HG03135 (cell line): ENCODE measurements around the gene RGS14.
"Not testable (repeated sequence)": the region's sequence is repeated elsewhere in the genome, so short reads cannot be mapped to it uniquely, and the experiment has no call there.

ENCODE experiments used
- ATAC-seq: cut with Tn5 transposase; IDR thresholded peaks from one replicate; pipeline ENCODE4 v1.9.1; 2021; ENCODE audit warnings: mild to moderate bottlenecking, moderate library complexity; ENCODE audit not compliant: unreplicated experiment

Gene RGS14

DNA sequence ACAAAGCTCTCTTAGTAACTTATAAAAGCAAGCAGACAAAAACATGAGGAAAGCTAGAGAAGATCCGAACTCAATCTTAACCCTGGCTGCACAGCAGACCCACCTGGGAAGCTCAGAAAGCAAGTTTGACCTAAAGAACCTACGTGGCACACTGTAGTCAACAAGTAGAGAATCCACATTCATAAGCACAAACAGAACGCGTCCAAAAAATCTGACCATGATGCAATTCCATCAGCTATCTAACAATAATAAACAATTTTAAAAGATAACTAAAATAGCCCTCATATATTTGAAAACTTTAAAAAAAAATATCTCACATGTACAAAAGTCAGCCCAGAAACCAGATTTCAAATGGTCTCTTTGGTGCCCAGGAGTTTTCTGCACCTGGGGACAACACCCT, 10.9 kb upstream of the RGS14 start:
- ATAC-seq = no peak

GRCh38 chr5:177347699-177348098, 10.0 kb upstream of the RGS14 start:
- no peak for ATAC-seq

DNA sequence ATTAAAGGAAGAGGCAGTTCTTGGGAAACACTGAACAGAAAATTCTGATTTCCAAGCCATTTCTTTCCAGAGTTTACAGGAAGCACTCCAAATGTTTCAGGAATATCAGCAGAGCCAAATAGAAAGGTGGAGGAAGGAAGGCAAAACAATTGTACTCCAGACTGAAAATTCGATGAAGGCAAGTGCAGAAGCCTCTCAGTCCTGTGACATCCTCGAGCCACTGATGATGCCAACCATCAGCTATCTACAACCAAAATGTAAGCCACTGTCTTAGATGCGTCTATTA, 8.4 kb upstream of the RGS14 start:
- no peak for ATAC-seq

DNA sequence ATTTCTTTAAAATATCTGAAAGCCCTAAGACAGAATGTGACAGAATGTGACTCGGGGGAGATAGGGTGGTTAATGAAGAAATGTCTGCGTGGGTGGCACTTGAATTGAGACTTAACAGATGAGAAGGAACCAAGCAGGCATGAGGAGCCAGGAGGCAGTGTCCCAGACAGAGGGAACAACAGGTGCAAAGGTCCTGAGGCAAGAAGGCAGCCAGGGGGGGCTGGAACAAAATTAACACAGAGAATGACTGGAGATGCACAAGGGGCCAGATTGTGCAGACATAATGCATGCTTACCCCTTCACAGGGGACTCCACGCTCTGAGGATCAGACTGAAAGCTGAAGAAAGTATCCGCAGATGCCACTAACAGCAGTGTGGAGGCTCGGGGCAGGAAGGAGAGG, 8.0 kb upstream of the RGS14 start:
- ATAC-seq = no peak

DNA sequence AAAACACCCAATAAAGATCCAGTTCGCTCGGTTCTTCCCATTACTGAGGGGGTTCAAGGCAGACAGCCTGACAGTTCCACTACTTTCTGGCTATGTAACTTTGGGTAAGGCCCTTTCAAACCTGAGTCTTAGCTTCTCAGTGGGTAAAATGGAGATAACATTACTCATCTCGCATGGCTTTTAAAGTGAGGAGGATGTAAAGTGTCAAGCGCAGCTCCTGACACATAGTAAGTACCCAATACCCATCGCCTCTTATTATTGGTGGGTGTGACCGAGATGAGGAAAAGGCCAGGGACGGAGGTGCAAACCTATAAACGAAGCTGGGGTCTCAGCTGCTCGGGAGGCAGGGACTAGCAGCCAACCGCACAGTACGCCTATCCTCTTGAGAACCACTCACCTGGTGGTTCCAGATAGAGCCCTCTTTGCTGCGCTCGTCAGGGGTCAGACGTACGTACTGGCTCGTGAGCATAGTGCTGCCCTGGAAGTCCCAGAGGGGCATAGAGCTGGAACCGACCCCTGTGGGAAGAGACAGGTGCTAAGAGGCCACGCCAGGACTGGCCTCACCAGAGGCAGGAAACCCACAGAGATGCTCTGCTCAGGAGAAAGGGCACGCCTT, 6.8 kb upstream of the RGS14 start:
- no peak for ATAC-seq

DNA sequence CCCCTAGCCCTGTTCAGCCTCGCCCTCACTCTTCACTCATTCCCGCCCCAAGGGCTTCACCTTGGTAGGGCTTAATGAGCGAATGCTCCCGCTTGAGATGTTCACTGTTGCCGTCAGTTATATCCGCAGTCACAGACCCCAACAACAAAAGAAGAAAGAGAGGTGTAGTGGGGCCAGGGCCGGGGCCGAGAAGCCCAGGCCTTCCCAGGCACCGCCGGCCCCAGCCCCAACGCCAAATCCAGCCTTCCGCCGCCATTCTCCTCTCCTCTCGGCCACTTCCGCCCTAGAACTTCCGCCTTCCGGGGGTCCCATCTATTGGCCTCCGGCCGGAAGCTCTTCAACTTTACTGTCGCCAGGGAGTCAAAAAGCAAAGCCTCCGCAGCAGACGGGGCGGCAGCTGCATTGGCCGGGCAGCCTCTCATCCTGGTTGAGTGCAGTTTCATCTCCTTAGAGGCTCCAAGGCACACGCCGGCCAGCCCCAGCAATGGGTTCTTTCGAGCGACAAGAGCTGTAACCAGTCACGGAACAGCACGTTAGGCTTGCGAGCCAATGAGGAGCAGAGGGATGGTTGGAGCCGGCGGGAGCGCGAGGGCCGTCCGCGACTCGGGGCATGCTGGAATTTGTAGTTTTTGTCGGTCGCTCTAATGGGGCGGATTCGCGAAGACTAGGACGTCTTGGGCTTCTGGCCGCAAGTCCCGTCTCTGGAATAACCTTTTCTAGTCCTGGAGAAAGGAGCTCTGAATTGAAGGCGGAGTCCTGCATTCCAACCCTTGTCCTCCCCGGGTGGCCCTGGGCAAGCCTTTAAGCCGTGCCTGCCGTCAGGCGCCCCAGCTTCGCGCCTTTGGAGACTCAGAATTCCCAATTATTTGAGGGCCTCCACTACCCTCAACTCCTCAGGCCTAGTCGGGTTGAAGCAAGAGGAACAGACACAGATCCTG, 6.1 kb upstream of the RGS14 start, which contains the start of gene LMAN2:
Gene LMAN2, minus strand, starts transcription at position 277 of the 938 bp plus-strand sequence. Its CDS starts 21 bp downstream, at position 256.
- peak; percentile 94 for ATAC-seq

- ATAC-seq = no peak
Measured at GRCh38 chr5:177353093-177353492, 4.6 kb upstream of the RGS14 start.

GRCh38 chr5:177354256-177354655, 3.5 kb upstream of the RGS14 start:
- ATAC-seq = no peak

GRCh38 chr5:177354711-177355110, 3.0 kb upstream of the RGS14 start:
- ATAC-seq = no peak

DNA sequence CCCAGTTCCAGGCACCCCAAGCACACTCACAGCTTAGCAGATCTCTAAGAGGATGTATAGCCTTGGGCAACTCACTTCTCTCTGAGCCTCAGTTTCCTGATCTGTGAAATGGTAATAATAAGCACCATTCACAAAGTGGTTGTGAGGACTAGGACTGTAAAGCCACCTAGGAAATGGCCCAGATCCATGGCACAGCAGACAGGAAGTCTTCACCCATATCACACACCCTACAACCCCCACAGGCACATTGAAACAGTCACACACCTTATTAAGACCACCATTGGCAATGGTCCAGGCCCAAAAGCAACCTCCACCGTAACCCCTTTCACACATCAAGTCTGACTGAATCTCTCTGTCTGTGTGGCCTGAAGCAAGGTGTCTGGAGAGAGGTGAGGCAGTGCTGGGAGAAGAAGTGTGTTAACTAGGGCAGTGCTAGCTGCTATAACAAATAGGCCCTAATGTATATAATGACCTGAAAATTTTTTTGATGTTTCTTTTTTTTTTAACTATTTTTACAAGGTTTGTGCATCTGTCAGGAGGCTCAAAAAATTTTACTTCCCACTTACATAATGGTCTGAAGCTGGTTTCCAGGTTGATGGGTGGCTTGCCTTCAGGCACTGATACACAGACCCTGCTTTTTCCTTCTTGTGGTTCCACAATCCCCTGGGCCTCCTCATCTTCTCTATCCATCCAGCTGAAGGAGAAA, 2.4 kb upstream of the RGS14 start:
- ATAC-seq = no peak

DNA sequence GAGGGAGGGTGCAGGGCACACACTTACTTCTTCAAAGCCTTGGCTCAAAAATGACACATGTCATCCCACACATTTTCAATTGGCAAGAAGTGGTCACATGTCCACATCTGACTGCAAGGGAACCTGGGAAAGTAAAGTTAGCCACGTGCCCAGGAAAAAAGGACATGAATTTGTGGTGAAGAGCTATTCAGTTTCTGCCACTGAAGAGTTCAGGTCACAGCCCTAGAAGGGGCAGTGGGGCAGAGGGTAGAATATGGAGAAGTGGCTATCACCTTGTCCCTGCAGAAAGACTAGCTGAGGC, 1.9 kb upstream of the RGS14 start:
- ATAC-seq = no peak

GRCh38 chr5:177356746-177357145, 978 bp upstream of the RGS14 start:
- no peak for ATAC-seq

DNA sequence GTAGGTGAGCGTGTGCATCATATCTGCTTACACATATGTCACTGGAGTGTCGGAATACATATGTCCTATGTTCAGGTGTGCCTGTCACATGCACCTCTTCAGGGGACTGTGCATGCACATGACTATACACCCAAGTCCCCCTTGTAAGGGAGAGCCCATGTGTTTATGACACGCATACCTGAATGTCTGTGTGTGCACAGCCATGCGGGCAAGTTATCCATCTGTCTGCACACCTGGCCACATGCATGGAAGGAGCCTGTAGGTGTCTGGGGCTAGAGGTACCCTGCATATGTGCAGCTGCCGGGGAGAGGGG, 622 bp upstream of the RGS14 start:
- ATAC-seq = no peak

GRCh38 chr5:177358370-177358819, 671 bp downstream of the RGS14 start:
- no peak for ATAC-seq

GRCh38 chr5:177359451-177359851, 1.7 kb downstream of the RGS14 start:
- no peak for ATAC-seq

- no peak for ATAC-seq
Measured at GRCh38 chr5:177359860-177360259, 2.1 kb downstream of the RGS14 start.

- not testable (repeated sequence) for ATAC-seq
Measured at GRCh38 chr5:177360740-177361139, 3.0 kb downstream of the RGS14 start.

DNA sequence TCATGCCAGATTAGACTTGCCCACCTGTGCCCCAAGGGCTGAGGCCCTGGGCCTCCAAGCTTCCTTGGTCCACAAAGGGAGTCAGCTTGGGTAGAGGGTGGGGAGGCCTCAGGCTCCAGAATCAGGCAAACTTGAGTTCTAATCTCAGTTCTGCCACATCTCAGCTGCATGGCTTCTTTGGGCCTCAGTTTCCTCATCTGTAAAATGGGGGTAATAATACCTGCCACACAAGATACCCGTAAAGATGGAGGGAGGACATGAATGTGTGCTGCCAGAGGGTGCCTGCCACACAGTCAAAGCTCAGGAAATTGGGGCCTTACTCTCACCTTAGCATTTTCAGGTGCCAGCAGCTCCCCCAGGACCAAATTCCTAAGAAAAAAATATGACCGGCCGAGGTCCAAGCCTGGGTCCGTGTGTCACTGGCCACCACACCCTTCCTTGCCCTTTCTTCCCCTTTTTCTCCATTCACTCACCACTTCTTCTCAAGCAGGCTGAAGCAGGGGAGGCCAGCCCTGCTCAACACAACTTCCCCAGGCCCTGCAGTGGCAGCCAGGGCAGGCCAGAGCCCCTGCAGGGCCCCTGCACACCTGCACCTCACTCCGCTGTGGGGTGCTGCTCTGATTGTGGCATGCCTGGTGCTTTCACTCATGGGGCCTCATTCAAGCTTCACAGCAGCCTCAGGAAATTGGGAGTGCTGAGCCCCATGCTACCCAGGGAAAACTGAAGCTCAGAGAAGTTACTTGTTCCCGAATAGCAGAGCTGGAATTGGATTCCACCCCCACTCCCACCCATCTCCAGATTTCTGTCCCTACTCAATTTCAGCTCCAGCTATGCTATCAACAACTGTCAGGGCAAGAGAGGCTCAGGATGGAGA, 3.9 kb downstream of the RGS14 start:
- no peak for ATAC-seq

DNA sequence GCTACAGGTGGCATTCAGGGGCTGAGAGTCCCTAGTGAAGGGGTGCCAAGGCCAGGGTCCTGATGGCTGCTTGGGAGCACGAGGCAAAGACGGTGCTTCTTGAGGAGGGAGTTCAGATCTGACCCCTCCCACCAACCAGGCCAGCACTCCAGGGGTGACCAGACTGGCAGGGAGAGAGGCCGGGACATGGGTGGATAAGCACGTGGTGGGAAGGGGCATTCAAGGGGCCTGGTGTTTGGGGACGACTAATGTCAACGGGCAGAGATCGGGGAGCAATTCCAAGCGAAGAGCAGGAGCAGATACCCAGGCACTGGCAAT, 4.5 kb downstream of the RGS14 start:
- no peak for ATAC-seq

DNA sequence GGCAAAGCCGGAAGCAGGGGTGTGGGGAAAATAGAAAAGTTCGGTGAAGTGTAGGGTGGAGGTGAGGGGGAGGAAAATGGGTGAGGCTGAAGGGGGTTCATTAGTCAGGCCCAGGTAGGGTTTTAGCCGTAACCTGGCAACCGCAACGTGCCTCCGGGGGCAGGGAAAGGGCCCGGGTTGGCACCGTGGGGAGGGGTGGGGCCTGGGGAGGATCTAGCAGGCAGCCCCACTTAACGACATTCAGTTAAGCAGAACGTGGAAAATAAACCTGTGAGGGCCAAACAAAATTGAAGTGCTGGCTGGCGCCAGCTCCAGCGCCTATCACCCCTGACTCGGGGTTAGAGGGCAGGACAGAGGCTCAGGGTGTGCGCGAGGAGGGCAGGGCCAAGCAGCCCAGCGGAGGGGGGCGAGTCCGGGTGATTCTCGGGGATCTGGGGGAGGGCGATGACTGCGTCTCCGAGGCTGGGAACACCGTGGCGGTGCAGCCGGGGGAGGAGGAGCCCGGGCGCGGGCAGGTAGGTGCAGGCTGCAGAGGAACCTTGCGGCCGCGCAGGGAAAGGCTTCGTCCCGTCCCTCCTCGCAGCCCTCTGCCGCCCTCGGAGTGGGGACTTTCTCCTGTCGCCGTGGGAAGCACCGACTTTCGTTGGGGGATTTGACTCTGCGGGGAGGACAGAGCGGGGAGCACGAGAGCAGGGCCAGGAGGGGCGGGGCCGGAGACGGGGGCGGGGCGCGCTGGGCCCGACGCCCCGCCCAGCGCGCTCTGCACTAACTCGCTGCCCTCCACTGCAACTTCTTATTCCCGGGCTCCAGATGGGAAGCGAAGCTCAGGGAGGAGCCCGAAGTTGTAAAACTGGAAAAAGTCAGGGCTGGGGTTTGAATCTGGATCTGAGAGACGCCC, 5.1 kb downstream of the RGS14 start:
- ATAC-seq = no peak
